Progenitor cell of endocrine pancreas (in vitro differentiated cells): ENCODE data around the gene SNX15. TPM values are rescaled to one million over a fixed set of nuclear protein-coding genes. Genes with fewer than 3 reads are reported as not detected.

Experiments used
- DNase-seq: peaks from one replicate; pipeline ENCODE4 v3.0.0; 2021; ENCODE audit warnings: low spot score; ENCODE audit not compliant: unreplicated experiment
- H3K27ac Mint-ChIP-seq: 2 replicates; pipeline ENCODE4 v1.8.0; 2021; ENCODE audit warnings: mild to moderate bottlenecking, moderate library complexity, mixed read lengths
- H3K27me3 Mint-ChIP-seq: 2 replicates; pipeline ENCODE4 v1.8.0; 2021; ENCODE audit warnings: mixed read lengths
- H3K36me3 Mint-ChIP-seq: 2 replicates; pipeline ENCODE4 v1.8.0; 2022; ENCODE audit warnings: mixed read lengths; ENCODE audit not compliant: insufficient read depth
- H3K4me1 Mint-ChIP-seq: 2 replicates; pipeline ENCODE4 v1.8.0; 2021; ENCODE audit warnings: low read depth, mixed read lengths
- H3K4me3 Mint-ChIP-seq: 2 replicates; pipeline ENCODE4 v1.8.0; 2021; ENCODE audit warnings: low read depth, mild to moderate bottlenecking, moderate library complexity, mixed read lengths
- H3K9me3 Mint-ChIP-seq: 2 replicates; pipeline ENCODE4 v1.8.0; 2021; ENCODE audit warnings: low read depth, mixed read lengths
- total RNA-seq: library from RNA; stranded (reverse); gene quantifications from 2 replicates; pipeline ENCODE4 v1.2.1, GENCODE V29; 2021
- TF ChIP-seq, protein P1 (sequence below): fragments of 200-600 bp; sonication (generic); IDR thresholded peaks from one replicate; pipeline ENCODE4 v1.5.0; 2021; ENCODE audit warnings: antibody characterized with exemption, mild to moderate bottlenecking; ENCODE audit not compliant: unreplicated experiment

SNX15 gene
- total RNA-seq, 1 donor from 2014 or later, result 34.5 TPM

DNA sequence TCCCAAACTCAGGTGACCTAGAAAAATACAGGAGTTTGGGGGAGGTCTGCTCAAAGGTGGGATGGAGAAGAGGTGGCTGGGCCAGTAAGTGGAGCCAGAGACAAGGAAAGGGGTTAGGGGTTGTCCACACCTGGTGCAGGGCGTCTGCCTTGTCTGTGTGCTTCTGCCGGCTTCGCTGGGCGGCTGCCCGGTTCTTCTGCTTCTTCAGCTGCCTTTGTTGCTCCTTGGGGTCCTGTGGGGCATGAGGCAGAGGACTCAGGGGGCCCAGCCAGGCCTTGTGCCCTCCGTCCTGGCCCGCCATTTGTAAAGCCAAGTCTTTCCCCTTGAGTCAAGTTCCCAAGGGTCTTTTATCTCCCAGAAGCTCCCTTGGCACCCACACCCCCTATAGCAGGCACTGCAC, 32.9 kb upstream of the SNX15 start:
- peaks cover 17% of the 10 kb centered on the region for H3K4me1 Mint-ChIP-seq
- H3K27ac Mint-ChIP-seq, result no peak overlapping the region

GRCh38 chr11:64996327-64996709, 30.9 kb upstream of the SNX15 start:
- Mint-ChIP-seq H3K9me3 (no peaks in the 10 kb centered on the region), H3K4me3 (no peak overlapping the region), H3K4me1 (peaks cover 13% of the 10 kb centered on the region), H3K36me3 (no peaks in the 10 kb centered on the region), H3K27me3 (no peaks in the 10 kb centered on the region), H3K27ac (peak overlapping the region; percentile 47)
- TF ChIP-seq, protein P1, sequence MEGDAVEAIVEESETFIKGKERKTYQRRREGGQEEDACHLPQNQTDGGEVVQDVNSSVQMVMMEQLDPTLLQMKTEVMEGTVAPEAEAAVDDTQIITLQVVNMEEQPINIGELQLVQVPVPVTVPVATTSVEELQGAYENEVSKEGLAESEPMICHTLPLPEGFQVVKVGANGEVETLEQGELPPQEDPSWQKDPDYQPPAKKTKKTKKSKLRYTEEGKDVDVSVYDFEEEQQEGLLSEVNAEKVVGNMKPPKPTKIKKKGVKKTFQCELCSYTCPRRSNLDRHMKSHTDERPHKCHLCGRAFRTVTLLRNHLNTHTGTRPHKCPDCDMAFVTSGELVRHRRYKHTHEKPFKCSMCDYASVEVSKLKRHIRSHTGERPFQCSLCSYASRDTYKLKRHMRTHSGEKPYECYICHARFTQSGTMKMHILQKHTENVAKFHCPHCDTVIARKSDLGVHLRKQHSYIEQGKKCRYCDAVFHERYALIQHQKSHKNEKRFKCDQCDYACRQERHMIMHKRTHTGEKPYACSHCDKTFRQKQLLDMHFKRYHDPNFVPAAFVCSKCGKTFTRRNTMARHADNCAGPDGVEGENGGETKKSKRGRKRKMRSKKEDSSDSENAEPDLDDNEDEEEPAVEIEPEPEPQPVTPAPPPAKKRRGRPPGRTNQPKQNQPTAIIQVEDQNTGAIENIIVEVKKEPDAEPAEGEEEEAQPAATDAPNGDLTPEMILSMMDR, result no peak
- DNase-seq, result no peak

More for the DNA sequence above, 32.9 kb upstream of the SNX15 start:
- H3K27me3 Mint-ChIP-seq, result no peaks in the 10 kb centered on the region
- H3K36me3 Mint-ChIP-seq, result no peaks in the 10 kb centered on the region
- DNase-seq, result no peak
- H3K4me3 Mint-ChIP-seq, result no peak overlapping the region
- TF ChIP-seq, protein P1, result no peak
- H3K9me3 Mint-ChIP-seq, result no peaks in the 10 kb centered on the region

GRCh38 chr11:64996710-64997380, 30.4 kb upstream of the SNX15 start, which contains the start of gene BATF2:
TSS of gene BATF2 (minus strand) at chr11:64996971. CDS start at chr11:64996914, 57 bp downstream.
- DNase-seq, result no peak
- H3K4me3 Mint-ChIP-seq, result no peak within 1 kb of the TSS
- H3K36me3 Mint-ChIP-seq, result no peaks in the 10 kb centered on the region
- peaks cover 13% of the 10 kb centered on the region for H3K4me1 Mint-ChIP-seq
- peak within 1 kb of the TSS; percentile 87 for H3K27ac Mint-ChIP-seq
- TF ChIP-seq, protein P1, result peak; percentile 50
- H3K27me3 Mint-ChIP-seq, result no peaks in the 10 kb centered on the region
- H3K9me3 Mint-ChIP-seq, result no peaks in the 10 kb centered on the region

GRCh38 chr11:64998141-64998540, 29.1 kb upstream of the SNX15 start:
- H3K36me3 Mint-ChIP-seq, result no peaks in the 10 kb centered on the region
- DNase-seq, result no peak
- H3K4me1 Mint-ChIP-seq, result peaks cover 13% of the 10 kb centered on the region
- H3K27ac Mint-ChIP-seq, result peak overlapping the region; percentile 47
- no peaks in the 10 kb centered on the region for H3K27me3 Mint-ChIP-seq
- TF ChIP-seq, protein P1, result no peak
- no peak overlapping the region for H3K4me3 Mint-ChIP-seq
- no peaks in the 10 kb centered on the region for H3K9me3 Mint-ChIP-seq

DNA sequence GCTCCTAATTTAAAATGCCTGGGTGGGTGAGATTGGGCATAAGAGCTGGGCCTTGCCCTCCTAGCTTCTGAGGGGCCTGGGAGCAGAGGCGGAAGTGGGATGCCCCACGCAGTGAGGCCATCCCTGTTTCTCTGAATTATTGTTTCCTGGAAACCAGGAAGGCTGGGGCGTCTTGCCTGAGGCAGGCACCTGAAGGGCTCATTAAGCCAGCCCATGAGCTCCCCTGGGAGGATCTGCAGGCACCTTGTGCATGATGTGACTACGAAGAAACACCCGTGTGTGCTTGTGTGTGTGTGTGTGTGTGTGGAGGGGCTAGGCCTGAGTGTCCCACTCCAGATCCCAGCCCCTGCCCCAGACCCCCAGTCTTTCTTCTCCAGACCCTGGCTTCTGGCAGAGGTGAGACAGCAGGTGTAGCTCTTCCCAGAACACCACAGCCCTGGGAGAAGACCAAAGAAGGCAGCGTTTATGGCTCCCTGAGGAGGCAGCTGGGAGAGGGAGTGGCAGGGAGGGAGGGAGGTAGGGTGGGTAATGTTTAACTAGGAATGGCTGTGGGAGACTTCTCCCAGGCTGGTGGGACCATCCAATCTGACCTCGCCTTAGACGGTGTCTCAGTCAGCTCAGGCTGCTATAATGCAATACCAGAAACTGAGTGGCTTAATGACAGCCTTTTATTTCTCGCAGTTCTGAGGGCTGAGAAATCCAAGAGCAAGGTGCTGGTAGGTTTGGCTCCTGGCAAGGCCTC, 28.4 kb upstream of the SNX15 start:
- H3K4me1 Mint-ChIP-seq, result peaks cover 13% of the 10 kb centered on the region
- H3K27me3 Mint-ChIP-seq, result no peaks in the 10 kb centered on the region
- no peak overlapping the region for H3K4me3 Mint-ChIP-seq
- TF ChIP-seq, protein P1, result no peak
- no peaks in the 10 kb centered on the region for H3K36me3 Mint-ChIP-seq
- DNase-seq, result no peak
- peak overlapping the region; percentile 43 for H3K27ac Mint-ChIP-seq
- H3K9me3 Mint-ChIP-seq, result no peaks in the 10 kb centered on the region
